A673 (cell line): ENCODE measurements around the gene CTDSP1.

ENCODE experiments used
- CTCF ChIP-seq: fragments of 300-800, 200-600 bp; sonication (generic); conservative IDR thresholded peaks from 2 replicates; pipeline ENCODE4 v1.5.1; 2017; ENCODE audit warnings: low read depth, mild to moderate bottlenecking, antibody characterized with exemption, low read length, moderate library complexity, mixed read lengths
- EZH2 ChIP-seq: fragments of 200-600 bp; sonication (generic); IDR thresholded peaks from 2 replicates; pipeline ENCODE4 v1.6.1; 2017; ENCODE audit warnings: borderline replicate concordance, low read depth, mild to moderate bottlenecking, mixed read lengths, antibody characterized with exemption, low read length; ENCODE audit not compliant: poor library complexity, severe bottlenecking

- no peak for TF ChIP-seq CTCF
- TF ChIP-seq EZH2 = no peak
Observed at GRCh38 chr2:218389333-218390150, 10.1 kb upstream of the CTDSP1 start.
